ENCODE measurements around the gene GDPGP1.

The GDPGP1 gene

GRCh38 chr15:90205050-90205848, 28.8 kb upstream of the GDPGP1 start:
- FAIRE-seq = no peak

DNA sequence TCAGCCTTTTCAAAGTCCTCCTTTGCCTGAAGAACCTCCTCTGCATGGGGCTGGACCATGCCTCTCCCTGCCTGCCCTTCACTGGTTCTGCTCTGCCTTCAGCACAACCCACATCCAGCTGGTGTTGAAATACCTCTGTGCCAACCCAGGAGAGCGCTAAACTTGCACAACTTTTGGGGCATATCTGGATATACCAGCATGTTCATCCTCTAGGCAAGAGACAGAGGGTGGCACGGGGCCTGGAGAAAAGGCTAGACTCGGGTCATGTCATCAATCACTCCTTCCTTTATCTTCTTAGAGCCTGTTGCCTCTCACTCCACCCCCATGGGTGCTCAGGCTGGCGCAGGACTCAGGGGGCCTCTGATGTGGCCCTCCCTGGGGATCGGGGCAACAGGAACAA, 28.1 kb upstream of the GDPGP1 start:
- no peak for FAIRE-seq

GRCh38 chr15:90207252-90207651, 26.8 kb upstream of the GDPGP1 start:
- no peak for FAIRE-seq

GRCh38 chr15:90208356-90208755, 25.7 kb upstream of the GDPGP1 start:
- FAIRE-seq = no peak

- no peak for FAIRE-seq
These were observed 24.4 kb upstream of the GDPGP1 start for GRCh38 chr15:90209591-90209990.

GRCh38 chr15:90210593-90210992, 23.4 kb upstream of the GDPGP1 start:
- FAIRE-seq = no peak

- no peak for FAIRE-seq
These were observed 23.0 kb upstream of the GDPGP1 start for GRCh38 chr15:90211009-90211408.

DNA sequence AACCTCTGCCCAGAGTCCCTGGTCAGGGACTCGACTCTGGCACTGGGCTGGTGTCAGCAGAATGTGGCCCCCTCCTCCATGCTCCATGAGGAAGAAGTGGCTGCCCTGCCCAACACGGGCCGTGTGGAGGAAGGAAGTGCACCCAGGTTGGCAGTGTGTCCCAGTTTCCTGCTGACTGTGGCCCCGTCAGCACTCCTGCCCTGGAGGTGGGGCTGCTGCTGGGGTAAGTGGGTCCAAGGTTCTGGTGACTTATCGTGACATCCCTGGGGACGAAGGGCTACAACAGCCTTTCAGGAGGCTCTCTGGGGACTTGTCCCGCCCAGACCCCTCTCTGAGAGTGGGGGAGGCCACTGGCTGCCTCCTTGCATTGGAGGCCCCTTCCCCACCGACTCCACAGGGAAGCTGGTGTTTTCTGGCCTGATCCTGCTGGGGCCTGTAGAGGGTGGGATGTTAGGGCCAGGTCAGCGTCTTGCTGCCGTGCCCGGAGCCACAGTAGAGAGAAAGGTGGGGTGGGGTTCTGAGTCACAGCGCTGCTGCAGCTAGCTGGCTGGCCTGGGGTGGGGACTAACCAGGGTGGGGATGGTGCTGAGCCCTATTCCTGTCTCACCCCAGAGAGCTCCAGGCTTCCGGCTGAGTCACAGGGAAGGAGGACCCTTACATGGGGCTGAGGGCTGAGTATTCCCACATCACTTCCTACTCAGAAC, 22.4 kb upstream of the GDPGP1 start:
- FAIRE-seq = no peak

DNA sequence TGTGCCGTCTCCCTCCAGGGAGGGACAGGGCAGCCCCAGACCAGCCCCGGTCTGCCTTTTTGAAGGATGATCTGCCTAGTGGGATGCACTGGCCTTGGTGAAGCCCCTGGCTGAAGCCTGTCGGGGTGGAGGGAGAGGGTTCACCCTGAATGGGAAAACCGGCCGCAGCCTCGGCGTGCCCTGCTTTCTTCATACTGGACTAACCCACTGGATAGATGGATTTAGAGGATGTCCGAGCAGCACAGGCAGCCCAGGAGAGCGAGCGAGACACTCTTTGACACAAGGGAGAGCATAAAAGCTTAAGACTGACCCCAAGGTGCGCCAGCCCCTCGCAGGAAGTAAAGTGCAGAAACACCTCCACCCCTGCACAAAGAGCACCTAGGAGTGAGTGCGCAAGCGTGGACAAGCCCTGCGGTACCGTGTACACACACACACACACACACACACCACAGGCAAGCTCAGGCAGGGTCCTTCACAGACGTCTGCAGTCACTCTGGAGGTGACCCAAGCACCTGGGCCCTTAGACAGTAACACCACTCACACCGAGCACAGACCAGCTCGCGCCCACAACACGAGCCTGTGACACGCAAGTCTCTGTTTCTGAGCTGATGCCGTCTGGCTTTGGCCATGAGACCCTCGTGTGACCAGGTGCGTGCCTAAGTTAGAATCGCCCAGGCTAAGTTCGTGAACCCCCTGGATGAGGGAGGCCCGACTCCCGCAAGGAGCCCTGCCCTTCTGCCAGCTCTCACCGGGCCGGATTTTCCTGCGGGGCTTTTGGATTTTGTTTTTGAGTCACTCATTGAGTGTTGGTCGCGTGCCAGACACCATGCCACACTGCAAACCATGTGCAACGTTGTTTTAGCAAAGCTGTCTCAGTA, 21.5 kb upstream of the GDPGP1 start:
- no peak for FAIRE-seq

DNA sequence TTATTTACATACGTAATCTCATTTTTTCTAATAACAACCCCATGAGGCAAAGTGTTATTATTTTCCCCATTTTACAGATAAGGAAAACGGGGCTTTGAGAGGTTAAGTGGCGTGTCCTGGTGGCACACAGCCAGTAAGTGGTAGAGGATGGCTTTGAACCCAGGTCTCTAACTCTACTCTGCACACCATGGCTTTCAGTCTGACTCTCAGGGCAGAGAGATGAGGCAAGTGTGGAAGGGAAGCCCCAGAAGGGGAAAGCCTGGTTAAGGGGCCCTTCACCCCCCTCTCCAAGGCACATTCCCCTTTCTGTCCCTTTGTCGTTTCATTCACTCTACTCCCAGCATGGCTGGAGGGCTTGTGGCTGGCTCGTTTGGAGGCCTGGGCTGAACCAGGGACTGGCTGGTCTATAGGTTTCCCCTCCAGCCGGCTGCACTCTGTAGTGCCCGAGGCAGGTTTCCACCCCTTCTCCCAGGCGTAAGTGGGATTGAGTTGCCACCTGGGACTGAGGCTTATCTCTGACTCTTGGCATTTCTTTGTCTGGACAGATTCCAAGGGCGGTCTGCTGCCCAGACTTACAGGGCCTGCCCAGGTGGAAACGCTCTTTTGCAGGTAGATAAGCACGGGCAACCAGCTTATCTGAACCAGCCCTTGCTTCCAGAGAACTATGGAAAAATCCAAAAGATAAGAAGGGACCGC, 20.7 kb upstream of the GDPGP1 start:
- no peak for FAIRE-seq

DNA sequence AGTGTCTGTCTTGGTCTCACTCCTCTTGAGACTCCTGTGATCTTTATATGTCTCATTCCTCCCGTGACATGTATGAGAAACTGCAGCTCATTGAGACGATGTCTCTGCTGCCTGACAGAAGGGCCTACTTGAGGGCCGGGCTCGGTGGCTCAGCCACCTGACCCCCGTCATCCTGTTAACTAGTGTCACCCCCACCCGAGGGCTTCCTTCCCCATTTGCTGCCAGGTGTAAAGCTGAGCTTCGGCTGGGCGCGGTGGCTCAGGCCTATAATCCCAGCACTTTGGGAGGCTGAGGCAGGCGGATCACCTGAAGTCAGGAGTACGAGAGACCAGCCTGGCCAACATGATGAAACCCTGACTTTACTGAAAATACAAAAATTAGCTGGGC, 20.2 kb upstream of the GDPGP1 start:
- no peak for FAIRE-seq

- no peak for FAIRE-seq
These were observed 19.3 kb upstream of the GDPGP1 start for GRCh38 chr15:90214553-90215196.

DNA sequence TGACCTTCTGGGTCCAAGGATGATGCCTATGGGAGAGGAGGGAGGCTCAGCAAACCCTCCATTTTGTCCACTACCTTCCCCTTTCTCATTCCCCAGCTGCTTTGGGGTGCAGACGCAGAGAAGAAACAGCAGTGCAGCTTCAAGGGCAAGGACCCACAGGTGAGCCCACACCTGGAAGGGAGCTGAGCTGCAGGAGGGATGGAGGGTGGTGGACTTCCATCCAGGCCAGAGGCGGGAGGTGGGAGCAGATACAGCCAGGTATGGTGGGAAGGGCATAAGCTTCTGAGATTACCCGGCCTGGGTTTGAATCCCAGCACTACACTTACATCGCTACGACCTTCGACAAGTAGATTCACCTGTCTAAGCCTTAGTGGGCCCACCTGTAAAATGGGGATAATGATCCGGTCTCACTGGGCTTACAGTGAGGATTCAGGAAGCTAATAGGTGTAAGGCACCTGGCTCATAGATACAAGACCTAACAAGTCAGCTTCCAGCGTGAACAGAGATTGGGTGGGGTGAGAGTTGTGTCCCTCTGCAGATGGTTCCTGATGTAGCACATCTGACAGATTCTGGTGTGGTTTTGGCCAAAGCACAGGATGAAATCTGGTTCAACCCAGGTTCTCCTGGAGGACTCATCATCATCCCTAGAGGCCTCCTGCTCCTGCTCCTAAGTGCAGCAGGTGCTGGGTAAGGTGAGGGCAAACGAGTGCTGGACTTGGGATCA, 16.2 kb upstream of the GDPGP1 start:
- FAIRE-seq = no peak

GRCh38 chr15:90219421-90220141, 14.4 kb upstream of the GDPGP1 start:
- FAIRE-seq = no peak

- FAIRE-seq = no peak
These were observed 12.6 kb upstream of the GDPGP1 start for GRCh38 chr15:90221246-90221900.

DNA sequence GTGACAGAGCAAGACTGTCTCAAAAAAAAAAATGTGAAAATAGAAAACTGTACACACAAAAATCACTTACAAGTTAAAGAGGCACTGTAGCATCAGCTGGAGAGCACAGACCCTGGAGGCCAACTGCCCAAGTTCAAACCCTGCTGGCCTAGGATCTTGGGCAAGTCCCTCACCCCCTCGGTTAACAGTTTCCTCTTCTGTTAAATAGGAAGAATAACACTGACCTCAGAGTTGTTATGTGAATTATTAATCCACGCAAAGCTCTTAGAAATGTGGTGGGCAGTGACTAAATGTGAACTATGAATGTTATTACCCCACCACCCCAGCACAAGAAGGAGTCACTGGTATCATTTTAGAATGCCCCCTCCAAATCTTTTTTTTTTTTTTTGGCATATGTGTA, 11.5 kb upstream of the GDPGP1 start:
- no peak for FAIRE-seq

- FAIRE-seq = no peak
These were observed 10.4 kb upstream of the GDPGP1 start for GRCh38 chr15:90223441-90224165.

GRCh38 chr15:90225047-90225446, 9.0 kb upstream of the GDPGP1 start:
- no peak for FAIRE-seq

GRCh38 chr15:90225504-90226234, 8.3 kb upstream of the GDPGP1 start:
- FAIRE-seq = no peak
